ENCODE data around the gene UBAP2L. TPM values are rescaled to one million over a fixed set of nuclear protein-coding genes. Genes with fewer than 3 reads are reported as not detected.
A peak's percentile ranks its signal among the peaks of the same experiment; 100 is the strongest.

Gene UBAP2L
- total RNA-seq, 1 donor from 2014 or later, result 218 TPM

GRCh38 chr1:154182344-154183045 is 38.3 kb upstream of the UBAP2L start:
- peak overlapping the region; percentile 98 for H3K27ac Mint-ChIP-seq (ENCODE audit: unreplicated experiment)
- peaks cover 41% of the 10 kb centered on the region for H3K4me1 Mint-ChIP-seq (ENCODE audit: low read depth, unreplicated experiment)
- DNase-seq (ENCODE audit: low read depth), result peak; percentile 81
- Histone ChIP-seq H3K4me3 (ENCODE audit: insufficient read depth, low read depth, low read length) (peak overlapping the region; percentile 99), H3K9ac (ENCODE audit: low read length) (peak overlapping the region; percentile 94), H3K4me1 (ENCODE audit: insufficient read depth, low read length) (peaks cover 40% of the 10 kb centered on the region), H2AFZ (ENCODE audit: low read depth, low read length) (peak overlapping the region; percentile 67), H3K9me3 (ENCODE audit: insufficient read depth, low read depth, low read length) (no peaks in the 10 kb centered on the region), H3K27ac (ENCODE audit: low read depth, low read length) (peak overlapping the region; percentile 79), H4K20me1 (ENCODE audit: insufficient read depth, low read length) (peaks cover 53% of the 10 kb centered on the region), H3K4me2 (ENCODE audit: low read length) (peak overlapping the region; percentile 94), H3K79me2 (ENCODE audit: insufficient read depth, low read length) (peaks cover 56% of the 10 kb centered on the region), H3K27me3 (ENCODE audit: insufficient read depth, low read length) (peaks cover 3% of the 10 kb centered on the region), H3K36me3 (ENCODE audit: insufficient read depth, low read length) (peaks cover 11% of the 10 kb centered on the region)
- peaks cover 2% of the 10 kb centered on the region for H3K9me3 Mint-ChIP-seq (ENCODE audit: unreplicated experiment)
- peaks cover 4% of the 10 kb centered on the region for H3K36me3 Mint-ChIP-seq (ENCODE audit: low read depth, unreplicated experiment)
- H3K4me3 Mint-ChIP-seq (ENCODE audit: unreplicated experiment), result peak overlapping the region; percentile 100
- TF ChIP-seq, protein P1, sequence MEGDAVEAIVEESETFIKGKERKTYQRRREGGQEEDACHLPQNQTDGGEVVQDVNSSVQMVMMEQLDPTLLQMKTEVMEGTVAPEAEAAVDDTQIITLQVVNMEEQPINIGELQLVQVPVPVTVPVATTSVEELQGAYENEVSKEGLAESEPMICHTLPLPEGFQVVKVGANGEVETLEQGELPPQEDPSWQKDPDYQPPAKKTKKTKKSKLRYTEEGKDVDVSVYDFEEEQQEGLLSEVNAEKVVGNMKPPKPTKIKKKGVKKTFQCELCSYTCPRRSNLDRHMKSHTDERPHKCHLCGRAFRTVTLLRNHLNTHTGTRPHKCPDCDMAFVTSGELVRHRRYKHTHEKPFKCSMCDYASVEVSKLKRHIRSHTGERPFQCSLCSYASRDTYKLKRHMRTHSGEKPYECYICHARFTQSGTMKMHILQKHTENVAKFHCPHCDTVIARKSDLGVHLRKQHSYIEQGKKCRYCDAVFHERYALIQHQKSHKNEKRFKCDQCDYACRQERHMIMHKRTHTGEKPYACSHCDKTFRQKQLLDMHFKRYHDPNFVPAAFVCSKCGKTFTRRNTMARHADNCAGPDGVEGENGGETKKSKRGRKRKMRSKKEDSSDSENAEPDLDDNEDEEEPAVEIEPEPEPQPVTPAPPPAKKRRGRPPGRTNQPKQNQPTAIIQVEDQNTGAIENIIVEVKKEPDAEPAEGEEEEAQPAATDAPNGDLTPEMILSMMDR (IDR thresholded peaks at IDR 0.05; ENCODE audit: insufficient read depth, low read depth, low read length), result no peak
- no peaks in the 10 kb centered on the region for H3K27me3 Mint-ChIP-seq (ENCODE audit: low read depth, unreplicated experiment)
- FAIRE-seq, result no peak

GRCh38 chr1:154183046-154183915 is 37.5 kb upstream of the UBAP2L start:
- peaks cover 8% of the 10 kb centered on the region for H3K36me3 ChIP-seq (ENCODE audit: insufficient read depth, low read length)
- H3K27ac ChIP-seq (ENCODE audit: low read depth, low read length), result peak overlapping the region; percentile 79
- H3K27ac Mint-ChIP-seq (ENCODE audit: unreplicated experiment), result peak overlapping the region; percentile 98
- peaks cover 33% of the 10 kb centered on the region for H3K4me1 Mint-ChIP-seq (ENCODE audit: low read depth, unreplicated experiment)
- H3K9me3 Mint-ChIP-seq (ENCODE audit: unreplicated experiment), result peaks cover 2% of the 10 kb centered on the region
- peak overlapping the region; percentile 94 for H3K9ac ChIP-seq (ENCODE audit: low read length)
- peaks cover 7% of the 10 kb centered on the region for H3K27me3 ChIP-seq (ENCODE audit: insufficient read depth, low read length)
- H3K4me3 ChIP-seq (ENCODE audit: insufficient read depth, low read depth, low read length), result peak overlapping the region; percentile 99
- H3K9me3 ChIP-seq (ENCODE audit: insufficient read depth, low read depth, low read length), result no peaks in the 10 kb centered on the region
- no peaks in the 10 kb centered on the region for H3K27me3 Mint-ChIP-seq (ENCODE audit: low read depth, unreplicated experiment)
- H3K4me1 ChIP-seq (ENCODE audit: insufficient read depth, low read length), result peaks cover 33% of the 10 kb centered on the region
- H2AFZ ChIP-seq (ENCODE audit: low read depth, low read length), result peak overlapping the region; percentile 67
- DNase-seq (ENCODE audit: low read depth), result peak; percentile 94
- H3K79me2 ChIP-seq (ENCODE audit: insufficient read depth, low read length), result peaks cover 48% of the 10 kb centered on the region
- FAIRE-seq, result no peak
- peak overlapping the region; percentile 94 for H3K4me2 ChIP-seq (ENCODE audit: low read length)
- peaks cover 3% of the 10 kb centered on the region for H3K36me3 Mint-ChIP-seq (ENCODE audit: low read depth, unreplicated experiment)
- TF ChIP-seq, protein P1 (IDR thresholded peaks at IDR 0.05; ENCODE audit: insufficient read depth, low read depth, low read length), result no peak
- TF ChIP-seq EZH2 (IDR thresholded peaks at IDR 0.05; ENCODE audit: insufficient read depth, low read length), result no peak
- H4K20me1 ChIP-seq (ENCODE audit: insufficient read depth, low read length), result peaks cover 46% of the 10 kb centered on the region
- peak overlapping the region; percentile 100 for H3K4me3 Mint-ChIP-seq (ENCODE audit: unreplicated experiment)
